Stimulated activated CD8-positive, alpha-beta memory T cell treated with anti-CD3 and anti-CD28 coated beads, Interleukin-15, amount 100 ng/mL, for 4 hours (primary cell): ENCODE data around the gene PFN2.

Experiments used
- DNase-seq, 2 donors: peaks; one replicate each; pipeline ENCODE4 v3.0.0-alpha.2; 2020; ENCODE audit warnings: low read depth in 2 of 2

PFN2 gene

DNA sequence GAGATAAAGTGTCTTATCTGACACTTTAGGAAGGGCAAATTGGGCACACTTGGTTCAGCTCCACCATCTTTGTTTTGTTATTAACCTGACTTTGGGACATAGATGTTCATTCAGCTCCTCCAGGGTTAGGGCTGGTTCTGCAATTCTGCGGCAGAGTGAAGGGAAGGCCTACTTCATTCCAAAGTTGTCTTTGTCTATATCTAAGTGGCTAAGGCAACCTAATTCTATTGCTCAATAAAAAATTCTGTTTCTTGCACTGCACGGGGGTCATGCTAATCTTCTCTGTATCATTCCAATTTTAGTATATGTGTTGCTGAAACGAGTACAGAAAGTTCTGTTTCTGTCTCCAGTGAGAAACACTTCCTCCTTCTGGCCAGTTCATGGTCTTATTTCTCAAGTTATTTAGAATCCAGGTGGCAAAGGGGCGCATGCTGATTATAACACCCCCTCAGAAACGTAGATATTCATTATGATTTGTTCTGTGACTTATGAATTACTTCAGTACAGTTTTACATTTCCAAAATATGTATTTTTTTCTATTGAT lies 53.5 kb downstream of the PFN2 start:
- no peak for DNase-seq
